ENCODE data around the gene CCNQ. TPM values are rescaled to one million over a fixed set of nuclear protein-coding genes. Genes with fewer than 3 reads are reported as not detected.

Gene CCNQ
- total and polyA plus RNA-seq, 2 of the 8 experiments (the other 6 are each of a cell fraction or from before 2014, with no cell fraction given): 16.6 to 32.1 TPM

DNA sequence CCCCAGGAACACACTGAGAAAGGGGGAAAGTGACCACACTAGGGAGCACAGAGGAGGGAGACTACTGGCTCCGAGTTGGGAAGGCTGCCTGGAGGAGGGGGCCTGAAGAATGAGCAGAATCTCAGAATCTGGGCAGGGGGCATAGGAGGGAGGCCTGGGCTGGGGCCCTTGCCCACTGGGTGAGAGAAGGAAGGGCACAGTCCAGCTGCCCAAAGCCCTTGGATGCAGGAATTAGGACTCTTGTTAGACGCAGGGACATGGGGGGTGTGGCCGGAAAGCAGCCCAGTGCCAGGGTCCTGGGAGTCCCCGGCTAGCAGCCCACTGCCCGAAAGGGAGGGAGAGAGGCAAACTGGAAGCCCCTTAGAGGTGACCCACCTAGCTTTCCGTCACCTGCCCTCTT lies 46.2 kb upstream of the CCNQ start:
- peaks cover 0 to 4% (median 0%) of the 10 kb centered on the region in 4 experiments; a peak in 1 of 8 replicates for H3K36me3 ChIP-seq (ENCODE audit: control insufficient read depth in 2 of 4, insufficient read depth in 4 of 4, low read length in 3 of 4)
- FAIRE-seq (no peak), DNase-seq (ENCODE audit: low read depth in 1 of 2, low spot score in 2 of 2) (no peak)
- no peaks in the 10 kb centered on the region for H3K79me2 ChIP-seq (ENCODE audit: control insufficient read depth in 1 of 2, insufficient read depth in 2 of 2, low read length in 2 of 2)
- no peak overlapping the region for H3K23ac ChIP-seq (ENCODE audit: insufficient read length)
- WGBS, 2 experiments (ENCODE audit: extremely low coverage in 1 of 2, insufficient coverage in 1 of 2, insufficient read length in 1 of 2, insufficient replicate concordance in 2 of 2, low coverage in 1 of 2, low lambda C conversion rate in 2 of 2, missing lambda C conversion rate in 1 of 2): 59% methylated on average over 4 of the region's 6 CpGs; no CpG with 5 or more reads in 1 of the 2 experiments
- H2BK12ac ChIP-seq (ENCODE audit: low read depth, low read length): no peak overlapping the region
- TF ChIP-seq SUZ12 (IDR thresholded peaks at IDR 0.05; ENCODE audit: low read length): no peak
- TF ChIP-seq POLR2A (IDR thresholded peaks at IDR 0.05; ENCODE audit: control extremely low read depth in 1 of 2, low read depth in 2 of 2, low read length in 2 of 2): no peak
- TF ChIP-seq SAP30 (IDR thresholded peaks at IDR 0.05; ENCODE audit: insufficient read depth, insufficient replicate concordance, low read length): no peak
- TF ChIP-seq, protein P1, sequence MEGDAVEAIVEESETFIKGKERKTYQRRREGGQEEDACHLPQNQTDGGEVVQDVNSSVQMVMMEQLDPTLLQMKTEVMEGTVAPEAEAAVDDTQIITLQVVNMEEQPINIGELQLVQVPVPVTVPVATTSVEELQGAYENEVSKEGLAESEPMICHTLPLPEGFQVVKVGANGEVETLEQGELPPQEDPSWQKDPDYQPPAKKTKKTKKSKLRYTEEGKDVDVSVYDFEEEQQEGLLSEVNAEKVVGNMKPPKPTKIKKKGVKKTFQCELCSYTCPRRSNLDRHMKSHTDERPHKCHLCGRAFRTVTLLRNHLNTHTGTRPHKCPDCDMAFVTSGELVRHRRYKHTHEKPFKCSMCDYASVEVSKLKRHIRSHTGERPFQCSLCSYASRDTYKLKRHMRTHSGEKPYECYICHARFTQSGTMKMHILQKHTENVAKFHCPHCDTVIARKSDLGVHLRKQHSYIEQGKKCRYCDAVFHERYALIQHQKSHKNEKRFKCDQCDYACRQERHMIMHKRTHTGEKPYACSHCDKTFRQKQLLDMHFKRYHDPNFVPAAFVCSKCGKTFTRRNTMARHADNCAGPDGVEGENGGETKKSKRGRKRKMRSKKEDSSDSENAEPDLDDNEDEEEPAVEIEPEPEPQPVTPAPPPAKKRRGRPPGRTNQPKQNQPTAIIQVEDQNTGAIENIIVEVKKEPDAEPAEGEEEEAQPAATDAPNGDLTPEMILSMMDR (IDR thresholded peaks at IDR 0.05; ENCODE audit: control extremely low read depth in 1 of 3, insufficient read depth in 1 of 3, low read depth in 1 of 3, low read length in 3 of 3): no peak
- TF ChIP-seq, protein P2, sequence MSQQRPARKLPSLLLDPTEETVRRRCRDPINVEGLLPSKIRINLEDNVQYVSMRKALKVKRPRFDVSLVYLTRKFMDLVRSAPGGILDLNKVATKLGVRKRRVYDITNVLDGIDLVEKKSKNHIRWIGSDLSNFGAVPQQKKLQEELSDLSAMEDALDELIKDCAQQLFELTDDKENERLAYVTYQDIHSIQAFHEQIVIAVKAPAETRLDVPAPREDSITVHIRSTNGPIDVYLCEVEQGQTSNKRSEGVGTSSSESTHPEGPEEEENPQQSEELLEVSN (IDR thresholded peaks at IDR 0.05): no peak
- no peak for TF ChIP-seq CREB1 (IDR thresholded peaks at IDR 0.05)
- no peak for TF ChIP-seq BACH1 (IDR thresholded peaks at IDR 0.05; ENCODE audit: low read length)
- no peak for TF ChIP-seq SIN3A (conservative IDR thresholded peaks at IDR 0.05 in 1 of 2, IDR thresholded peaks at IDR 0.05 in 1 of 2; ENCODE audit: low read depth in 1 of 2, low read length in 2 of 2)
- TF ChIP-seq CEBPB (IDR thresholded peaks at IDR 0.05; ENCODE audit: low read depth, low read length): no peak
- TF ChIP-seq CHD1 (IDR thresholded peaks at IDR 0.05; ENCODE audit: low read depth, low read length): no peak
- no peak for TF ChIP-seq RFX5 (IDR thresholded peaks at IDR 0.05; ENCODE audit: borderline replicate concordance, low read depth, low read length)
- H2BK5ac ChIP-seq (ENCODE audit: low read depth, low read length): no peak overlapping the region
- H3K79me1 ChIP-seq (ENCODE audit: low read depth, low read length): no peaks in the 10 kb centered on the region
- no peak overlapping the region for H3K4ac ChIP-seq (replicated peaks; ENCODE audit: insufficient read length, low read depth, low read length)
- no peak overlapping the region for H4K5ac ChIP-seq (ENCODE audit: insufficient read length, low read depth, low read length)
- no peak overlapping the region for H2AK5ac ChIP-seq (ENCODE audit: low read depth, low read length)
- H3K4me1 ChIP-seq (replicated peaks in 1 of 4; ENCODE audit: control insufficient read depth in 3 of 4, insufficient read depth in 4 of 4, low read length in 3 of 4): peaks cover 0 to 21% (median 11%) of the 10 kb centered on the region in 4 experiments; a peak in 5 of 7 replicates
- no peak overlapping the region for H3K56ac ChIP-seq (replicated peaks; ENCODE audit: insufficient read length, low read depth, low read length)
- H3K14ac ChIP-seq (ENCODE audit: insufficient read length): no peak overlapping the region
- ChIA-PET POLR2A (ENCODE audit: partially characterized antibody) (no interaction called here), CTCF (ENCODE audit: partially characterized antibody) (interaction anchor here (0.7 to 28.7 kb wide), 22 partner anchors 0 to 703 kb away, joined by 3 to 408 read pairs (median 6); partner anchors contain the start of genes CCNQ and DUSP9)
- no peak overlapping the region for H3K4me3 ChIP-seq (ENCODE audit: extremely low read depth in 1 of 4, insufficient read depth in 2 of 4, low read depth in 3 of 4, low read length in 4 of 4)
- H3K23me2 ChIP-seq (ENCODE audit: low read depth, low read length): peaks cover 7% of the 10 kb centered on the region; the same call in 1 of the 2 replicates
- no peak overlapping the region for H4K91ac ChIP-seq (replicated peaks; ENCODE audit: insufficient read length, low read length)
- no peak overlapping the region for H2AFZ ChIP-seq (ENCODE audit: low read length)
- no peaks in the 10 kb centered on the region; a peak in 1 of 4 replicates for H3K9me3 ChIP-seq (ENCODE audit: insufficient read depth in 2 of 2, low read depth in 1 of 2, low read length in 1 of 2)
- no peak overlapping the region for H3K27ac ChIP-seq (ENCODE audit: low read depth, low read length)
- H3K9ac ChIP-seq (replicated peaks in 1 of 4; ENCODE audit: extremely low read depth in 1 of 4, low read depth in 3 of 4, low read length in 3 of 4): no peak overlapping the region
- H4K8ac ChIP-seq (ENCODE audit: extremely low read depth, insufficient read depth, low read length): no peak overlapping the region
- peaks cover 0 to 16% of the 10 kb centered on the region in 2 experiments for H4K20me1 ChIP-seq (replicated peaks in 1 of 2; ENCODE audit: control insufficient read depth in 1 of 2, insufficient read depth in 2 of 2, low read length in 2 of 2)
- H3K4me2 ChIP-seq (ENCODE audit: insufficient read depth in 1 of 2, low read depth in 2 of 2, low read length in 2 of 2): peak overlapping the region in 1 of 2 experiments; percentile 89; a peak in 2 of 4 replicates
- no peak overlapping the region for H2BK15ac ChIP-seq (ENCODE audit: low read length)
- no peak overlapping the region for H3K18ac ChIP-seq (ENCODE audit: extremely low read depth, low read length)
- H3K27me3 ChIP-seq (replicated peaks in 1 of 4; ENCODE audit: control insufficient read depth in 3 of 4, extremely low read depth in 1 of 4, insufficient read depth in 3 of 4, low read length in 3 of 4): peaks cover 72 to 88% (median 86%) of the 10 kb centered on the region in 4 experiments
- H2BK120ac ChIP-seq (replicated peaks; ENCODE audit: low read depth, low read length): no peak overlapping the region
- no peak overlapping the region for H2BK20ac ChIP-seq (ENCODE audit: low read length)

Measured in H1 (cell line).